Measurements from ENCODE around the gene ARGLU1. TPM values are rescaled to one million over a fixed set of nuclear protein-coding genes. Genes with fewer than 3 reads are reported as not detected.

Gene ARGLU1
- total RNA-seq, 1 donor from 2014 or later: 242 TPM

- Mint-ChIP-seq H3K27ac (ENCODE audit: unreplicated experiment) (peak overlapping the region; percentile 32), H3K36me3 (ENCODE audit: low read depth, unreplicated experiment) (peaks cover 55% of the 10 kb centered on the region), H3K4me1 (ENCODE audit: unreplicated experiment) (peaks cover 59% of the 10 kb centered on the region), H3K27me3 (ENCODE audit: unreplicated experiment) (peaks cover 17% of the 10 kb centered on the region), H3K4me3 (ENCODE audit: unreplicated experiment) (peak overlapping the region; percentile 77), H3K9me3 (ENCODE audit: unreplicated experiment) (no peaks in the 10 kb centered on the region)
- DNase-seq (ENCODE audit: low spot score): no peak
- no peak for TF ChIP-seq CTCF (IDR thresholded peaks at IDR 0.05; ENCODE audit: unreplicated experiment)
Observed at GRCh38 chr13:106491928-106492587, 75.9 kb downstream of the ARGLU1 start.

Other genes with a start within 250 kb of the ARGLU1 start
- 353 TPM for gene EFNB2, start 32.5 kb downstream of the ARGLU1 start, total RNA-seq (ENCODE audit: unreplicated experiment)